Measurements from ENCODE around the gene ZRSR2.
"Not testable (repeated sequence)": the region's sequence is repeated elsewhere in the genome, so short reads cannot be mapped to it uniquely, and the experiment has no call there.

The ZRSR2 gene

DNA sequence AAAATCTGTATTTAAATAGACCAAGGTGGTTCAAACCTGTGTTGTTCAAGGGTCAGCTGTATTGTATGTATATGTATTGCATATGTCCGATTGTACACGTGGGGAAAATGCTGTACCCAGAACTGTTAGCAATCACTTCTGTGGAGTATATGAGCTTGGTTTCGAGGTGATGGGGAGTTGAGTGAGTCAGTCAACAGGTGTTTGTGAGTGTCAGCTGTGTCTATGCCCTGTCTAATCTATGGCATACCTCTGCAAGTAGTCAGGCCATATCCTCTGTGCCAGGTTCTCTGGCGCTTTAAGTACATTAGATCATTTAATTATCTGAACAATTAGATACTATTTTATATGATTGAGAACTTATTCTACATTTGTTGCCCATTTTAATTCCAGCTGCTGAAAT lies 7.4 kb downstream of the ZRSR2 start:
- DNase-seq (ENCODE audit: low spot score): no peak

DNA sequence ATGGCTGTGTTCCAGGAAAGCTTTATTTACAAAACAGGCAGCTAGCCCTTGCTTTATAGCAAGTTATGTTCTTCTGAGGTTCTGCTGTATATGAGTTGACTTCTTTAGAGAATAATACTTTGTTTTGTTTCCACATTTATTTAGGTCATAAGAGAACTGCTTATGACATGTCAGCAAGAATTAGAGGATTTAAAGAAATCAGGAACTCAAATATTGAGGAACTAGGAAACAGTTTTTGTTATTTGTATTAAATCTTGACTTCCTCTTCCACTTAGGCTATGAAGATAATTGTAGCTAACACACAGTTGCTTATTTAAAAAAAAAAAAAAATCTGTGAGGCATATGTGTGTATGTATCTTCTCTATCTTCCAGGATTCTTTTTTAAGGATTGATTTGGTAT lies 14.3 kb downstream of the ZRSR2 start:
- DNase-seq (ENCODE audit: low spot score): no peak

DNA sequence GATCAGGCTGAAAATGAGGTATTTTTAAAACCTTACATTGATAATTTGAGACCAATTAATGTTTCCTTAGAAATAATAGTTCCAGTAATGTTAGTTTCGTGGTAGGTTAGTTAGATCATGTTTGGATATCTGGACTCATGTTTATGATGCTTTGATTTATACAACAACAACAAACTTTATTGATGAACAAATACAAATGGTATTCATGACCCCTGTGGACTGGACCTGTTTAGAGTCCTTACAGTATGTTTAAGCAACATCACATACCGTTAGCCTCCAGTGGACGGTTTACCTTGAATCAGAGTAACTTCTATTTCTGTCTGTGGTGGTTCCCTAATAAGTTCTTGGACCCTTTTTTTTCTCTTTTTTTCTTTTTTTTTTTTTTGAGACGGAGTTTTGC lies 18.0 kb downstream of the ZRSR2 start:
- DNase-seq (ENCODE audit: low spot score): no peak

DNA sequence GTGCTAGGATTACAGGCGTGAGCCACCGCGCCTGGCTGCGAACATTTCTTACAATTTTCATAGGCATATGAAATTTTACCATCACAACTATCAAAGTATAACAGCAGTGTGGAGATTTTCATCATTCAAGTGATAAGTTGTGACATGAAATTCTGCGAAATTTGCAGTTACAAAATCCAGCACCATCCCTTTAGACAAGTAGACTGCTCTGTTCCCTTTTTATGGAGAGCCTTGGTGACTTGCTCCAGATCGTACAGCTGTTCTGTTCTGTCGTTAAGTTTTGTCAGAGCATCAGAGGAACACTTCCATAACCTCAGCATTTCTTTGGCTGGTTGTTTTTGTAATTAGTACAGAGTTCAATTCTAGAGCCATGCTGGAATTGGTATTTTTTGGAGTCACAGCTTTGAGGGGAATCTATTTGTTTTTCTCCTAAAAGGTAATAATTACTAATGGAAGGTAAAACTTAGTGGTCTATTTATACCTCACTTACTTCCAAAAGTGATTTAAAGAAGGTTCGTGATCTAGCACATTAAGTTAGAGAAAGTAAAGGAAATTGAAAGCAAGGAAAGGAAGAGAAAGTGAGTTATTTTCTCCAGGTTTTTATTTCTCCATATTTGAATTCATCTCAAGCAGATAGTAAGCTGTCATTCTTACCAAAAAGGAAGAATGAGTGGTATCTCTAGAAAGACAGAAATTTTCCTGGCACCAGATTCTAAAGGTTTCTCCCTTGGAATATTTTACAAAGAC lies 22.1 kb downstream of the ZRSR2 start:
- no peak for DNase-seq (ENCODE audit: low spot score)

DNA sequence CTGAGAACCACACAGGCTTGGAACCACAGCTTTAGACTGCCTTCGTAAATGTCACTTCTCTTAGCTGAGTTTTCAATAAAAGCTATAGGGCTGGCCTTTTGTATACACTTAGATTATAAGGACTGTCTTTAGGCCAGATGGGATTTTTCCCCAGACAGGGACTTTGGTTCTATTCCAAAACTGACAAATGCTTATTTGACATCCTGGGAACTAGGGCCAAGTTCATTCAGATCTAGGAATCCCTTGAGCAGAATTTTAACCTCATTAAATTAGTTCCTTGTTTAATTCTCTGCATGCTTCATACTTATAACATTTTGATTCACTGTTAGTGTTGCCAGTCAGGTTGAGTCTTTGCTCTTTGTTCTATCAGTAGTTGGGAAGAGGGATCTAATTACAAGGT lies 23.1 kb downstream of the ZRSR2 start:
- no peak for DNase-seq (ENCODE audit: low spot score)

DNA sequence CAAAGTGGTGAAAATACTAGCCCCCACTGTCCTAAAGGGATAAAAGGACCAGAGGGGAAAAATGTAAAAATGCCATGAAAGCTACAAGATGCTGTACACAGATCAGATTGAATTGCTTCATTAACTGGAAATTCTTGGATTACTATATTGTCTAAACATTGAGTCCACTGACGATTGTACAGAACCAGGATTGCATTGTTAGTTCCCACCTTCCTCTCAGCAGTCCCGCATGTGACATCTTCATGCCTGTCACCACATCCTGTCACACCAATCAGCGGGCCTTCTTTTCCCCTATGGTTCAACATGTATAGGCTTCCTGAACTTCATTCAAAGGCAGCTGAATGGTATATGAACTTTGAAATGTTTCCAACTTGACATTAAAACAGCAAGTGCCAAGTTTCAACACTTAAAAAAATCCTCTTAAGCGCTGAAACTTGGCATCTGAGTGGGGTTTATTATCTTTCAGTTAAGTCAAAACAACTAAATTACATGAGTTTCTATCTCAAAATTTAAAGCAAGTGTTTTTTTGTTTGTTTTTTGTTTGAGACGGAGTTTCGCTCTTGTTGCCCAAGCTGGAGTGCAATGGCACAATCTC lies 24.6 kb downstream of the ZRSR2 start:
- no peak for DNase-seq (ENCODE audit: low spot score)

DNA sequence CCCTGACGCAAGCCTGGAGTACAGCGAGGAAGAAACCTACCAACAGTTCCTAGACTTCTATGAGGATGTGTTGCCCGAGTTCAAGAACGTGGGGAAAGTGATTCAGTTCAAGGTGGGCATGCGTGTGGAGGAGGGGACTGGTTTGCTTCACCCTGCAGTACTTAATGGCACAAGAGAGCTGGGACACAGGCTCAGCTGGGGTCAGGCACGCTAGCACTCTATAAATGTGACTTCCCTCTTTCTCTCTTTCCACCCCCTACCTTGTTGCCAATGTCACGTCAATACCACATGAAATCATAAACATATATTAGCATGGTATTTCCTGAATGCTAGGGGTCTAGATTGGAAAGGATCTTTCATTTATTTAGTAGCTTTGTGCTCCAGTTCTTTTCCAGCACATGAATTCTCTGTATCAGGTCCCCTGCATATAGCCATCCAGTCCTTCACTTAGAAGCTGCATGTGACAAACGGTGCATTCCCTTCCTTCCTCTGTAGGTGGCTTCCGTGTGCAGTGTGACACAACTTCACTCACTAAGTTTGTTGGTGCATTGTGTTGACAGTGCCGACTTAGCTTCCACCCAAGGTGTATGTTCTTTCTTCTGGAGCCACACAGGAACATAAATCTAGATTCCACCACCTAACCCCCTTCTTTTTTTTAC lies 25.6 kb downstream of the ZRSR2 start:
- peak; percentile 14 for DNase-seq (ENCODE audit: low spot score)

DNA sequence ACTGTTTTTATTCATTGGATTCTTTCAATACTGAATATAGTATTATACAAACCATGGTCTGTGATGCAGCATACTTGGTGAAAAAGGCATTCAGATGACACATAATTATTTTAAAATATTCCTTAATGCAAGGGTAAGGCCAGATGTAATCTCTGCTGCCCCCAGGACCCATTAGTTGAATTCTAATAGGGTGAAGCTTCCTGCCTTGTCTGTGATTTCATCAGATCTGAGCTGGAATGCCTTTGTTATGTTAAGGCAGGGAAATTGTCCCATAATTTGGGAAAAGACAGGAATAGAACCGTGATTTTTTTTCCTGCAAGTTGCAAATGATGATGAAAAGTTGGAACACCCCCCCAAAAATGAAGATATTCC lies 26.1 kb downstream of the ZRSR2 start:
- DNase-seq (ENCODE audit: low spot score): no peak

DNA sequence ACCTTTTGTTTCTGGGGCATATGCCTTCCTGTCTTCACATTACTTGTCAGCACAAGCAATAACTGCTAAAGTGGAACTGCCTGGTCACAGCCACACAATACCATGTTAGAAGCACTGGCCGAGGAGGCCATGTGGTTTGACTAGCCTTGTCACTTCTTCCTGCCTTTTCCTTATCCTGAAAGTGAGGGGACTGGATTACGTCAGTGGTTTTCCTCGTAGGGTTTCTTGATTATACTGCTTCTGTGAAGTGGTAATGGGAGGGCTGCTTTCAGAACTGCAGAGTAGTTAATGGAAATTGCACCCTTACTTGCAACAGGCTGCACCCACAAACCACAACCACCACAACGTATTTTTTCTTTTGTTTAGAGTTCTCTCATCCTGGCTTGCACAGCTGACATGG lies 26.6 kb downstream of the ZRSR2 start:
- no peak for DNase-seq (ENCODE audit: low spot score)

DNA sequence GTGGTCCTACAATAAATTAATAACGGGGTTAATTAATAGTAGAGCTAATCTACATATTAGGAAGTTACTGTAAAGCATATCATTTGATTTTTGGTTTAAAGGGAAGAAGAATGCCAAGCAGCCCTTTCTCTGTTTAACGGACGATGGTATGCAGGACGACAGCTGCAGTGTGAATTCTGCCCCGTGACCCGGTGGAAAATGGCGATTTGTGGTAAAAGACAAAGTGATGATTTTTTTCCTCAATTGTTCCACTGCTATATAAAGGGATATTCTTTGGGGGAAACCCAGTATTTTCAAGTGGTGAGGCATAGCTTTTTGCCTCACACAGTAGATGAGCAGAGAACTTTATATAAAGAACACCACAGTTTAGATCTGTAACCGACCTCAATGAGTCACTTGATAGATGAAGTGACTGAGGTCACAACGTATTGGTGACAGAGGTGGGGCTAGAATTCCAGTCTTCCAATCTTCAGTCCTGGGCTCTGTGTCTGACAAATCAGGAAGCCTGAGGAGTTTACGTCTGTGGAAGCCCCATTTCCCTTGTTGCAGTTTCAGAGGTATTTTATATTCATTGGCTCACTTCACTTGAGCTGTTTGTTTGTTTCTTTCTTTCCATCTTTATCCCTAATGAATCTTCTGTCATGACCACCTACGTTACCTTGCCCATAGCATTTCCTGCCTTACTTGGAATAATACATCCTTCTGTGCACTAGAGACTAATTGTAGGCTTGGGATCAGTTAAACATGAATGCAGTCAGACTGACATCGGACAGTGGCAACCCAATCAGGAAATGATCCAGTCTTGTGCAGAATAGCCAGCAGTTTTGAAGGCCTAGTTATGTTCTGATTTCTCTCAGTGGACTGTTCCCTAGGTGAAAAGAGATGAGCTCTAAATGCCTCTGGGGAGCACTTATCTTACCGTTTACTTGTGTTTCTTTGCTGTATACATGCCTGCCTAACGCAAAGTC lies 30.1 kb downstream of the ZRSR2 start:
- peak; percentile 11 for DNase-seq (ENCODE audit: low spot score)

DNA sequence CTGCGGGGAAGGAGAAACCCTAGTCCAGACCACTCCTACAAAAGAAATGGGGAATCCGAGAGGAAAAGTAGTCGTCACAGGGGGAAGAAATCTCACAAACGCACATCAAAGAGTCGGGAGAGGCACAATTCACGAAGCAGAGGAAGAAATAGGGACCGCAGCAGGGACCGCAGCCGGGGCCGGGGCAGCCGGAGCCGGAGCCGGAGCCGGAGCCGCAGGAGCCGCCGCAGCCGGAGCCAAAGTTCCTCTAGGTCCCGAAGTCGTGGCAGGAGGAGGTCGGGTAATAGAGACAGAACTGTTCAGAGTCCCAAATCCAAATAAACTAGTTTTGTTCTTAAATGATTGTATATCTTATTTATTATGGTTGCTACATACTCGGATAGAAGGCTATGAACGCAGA lies 32.6 kb downstream of the ZRSR2 start:
- no peak for DNase-seq (ENCODE audit: low spot score)

DNA sequence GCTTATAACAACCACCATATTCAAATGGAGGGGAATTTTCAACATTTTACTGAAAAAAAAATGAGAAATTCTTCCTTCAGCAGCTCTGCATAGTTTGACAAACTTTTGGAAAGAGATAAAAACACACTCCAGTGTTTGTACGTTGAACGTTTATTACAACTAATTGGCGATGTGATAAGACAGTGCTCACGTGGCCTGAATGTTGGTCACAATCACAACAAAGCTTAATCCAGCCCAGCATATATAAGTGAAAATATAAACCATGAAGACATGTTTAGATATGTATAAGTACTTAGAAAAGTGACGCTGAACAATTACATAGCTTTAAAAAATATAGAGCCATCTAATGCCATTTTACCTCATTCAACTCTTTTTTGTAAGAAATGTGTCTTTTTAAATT lies 35.7 kb downstream of the ZRSR2 start:
- no peak for DNase-seq (ENCODE audit: low spot score)

DNA sequence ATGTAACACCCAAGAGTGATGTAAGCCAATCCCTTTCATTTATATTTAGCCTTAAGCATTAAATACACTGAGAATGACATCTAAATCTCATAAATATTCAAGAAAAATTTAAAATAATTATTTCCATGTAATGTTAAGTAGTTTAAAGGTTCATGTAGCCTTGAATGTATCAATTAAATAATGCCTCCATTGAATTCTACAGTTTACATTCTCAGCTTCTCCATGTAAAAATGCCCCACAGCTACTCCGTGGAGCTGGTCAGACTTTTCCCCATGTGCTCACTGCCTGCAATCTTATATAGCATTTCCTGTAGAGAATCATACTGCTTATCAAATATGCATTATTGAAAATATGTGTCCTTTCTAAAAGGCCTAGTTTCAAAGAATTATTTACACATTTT lies 38.9 kb downstream of the ZRSR2 start:
- DNase-seq (ENCODE audit: low spot score): no peak

DNA sequence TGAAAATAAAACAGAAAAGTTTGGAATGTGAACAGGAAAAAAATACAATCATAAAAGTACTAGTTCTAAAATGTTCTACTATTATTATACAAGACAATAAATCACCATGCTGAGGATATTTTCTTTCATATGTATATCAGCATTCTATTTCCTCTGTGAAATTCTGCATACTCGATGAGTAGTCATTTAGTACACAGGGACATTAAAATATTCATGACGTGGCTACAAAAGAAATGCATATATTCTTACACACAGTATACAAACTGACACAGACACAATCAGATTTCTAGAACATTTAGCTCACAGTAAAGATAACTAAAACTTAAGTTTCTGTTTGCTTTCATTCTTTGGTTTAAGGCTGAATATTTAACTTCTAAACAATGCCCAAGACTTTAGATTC lies 41.1 kb downstream of the ZRSR2 start:
- DNase-seq (ENCODE audit: low spot score): not testable (repeated sequence)

DNA sequence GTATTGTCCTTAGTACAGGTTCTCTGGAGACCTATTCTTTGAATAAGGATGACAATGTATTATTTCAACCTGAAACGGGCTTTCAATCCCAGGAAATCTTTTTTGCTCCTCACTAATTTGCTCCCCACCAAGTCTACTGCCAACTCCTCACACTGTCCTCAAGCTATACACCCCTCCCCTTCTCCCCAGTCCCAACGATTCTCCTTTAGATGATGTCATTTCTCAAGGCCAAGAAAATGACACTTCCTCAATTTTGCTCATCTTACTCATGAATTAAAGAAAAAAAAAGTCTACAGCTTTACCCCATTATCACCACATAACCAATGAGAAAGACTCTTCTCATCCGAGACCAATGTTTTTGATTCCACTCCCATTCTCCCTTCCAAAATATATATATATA lies 43.8 kb downstream of the ZRSR2 start:
- DNase-seq (ENCODE audit: low spot score): no peak

DNA sequence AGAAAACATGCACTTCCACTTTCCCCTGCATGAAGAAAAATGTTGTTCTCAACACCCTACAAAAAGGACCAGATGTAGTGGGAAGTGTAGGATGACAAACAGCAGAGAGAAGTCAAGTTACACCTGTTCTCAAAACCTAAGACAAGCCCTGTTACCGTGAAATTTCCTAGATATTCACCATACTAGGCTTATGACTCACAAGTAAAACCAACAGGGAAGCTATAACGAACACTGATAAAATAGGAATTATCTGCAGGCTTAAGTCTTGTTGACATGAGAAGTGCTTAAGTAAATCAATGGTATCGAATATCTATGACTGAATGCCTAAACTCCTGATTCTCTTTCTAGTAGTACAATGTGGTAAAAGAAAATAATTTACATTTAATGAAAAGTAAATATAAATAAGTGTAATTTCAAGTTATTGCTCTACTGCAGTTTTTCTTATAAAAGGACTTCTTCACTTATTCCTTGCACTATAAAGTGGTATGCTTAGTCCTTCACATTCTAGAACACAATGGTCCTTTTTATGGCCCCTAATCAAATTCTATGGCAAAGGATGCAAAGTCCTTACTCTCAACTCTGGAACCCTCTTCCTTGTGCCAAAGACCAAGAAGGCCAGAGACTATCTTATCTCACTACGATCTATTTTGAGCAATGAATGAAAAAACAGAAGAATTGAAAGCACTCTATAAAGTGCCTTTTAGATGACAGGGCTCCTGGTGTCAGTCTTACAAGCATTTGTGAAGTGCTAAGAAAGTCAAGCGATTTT lies 44.7 kb downstream of the ZRSR2 start:
- DNase-seq (ENCODE audit: low spot score): no peak

DNA sequence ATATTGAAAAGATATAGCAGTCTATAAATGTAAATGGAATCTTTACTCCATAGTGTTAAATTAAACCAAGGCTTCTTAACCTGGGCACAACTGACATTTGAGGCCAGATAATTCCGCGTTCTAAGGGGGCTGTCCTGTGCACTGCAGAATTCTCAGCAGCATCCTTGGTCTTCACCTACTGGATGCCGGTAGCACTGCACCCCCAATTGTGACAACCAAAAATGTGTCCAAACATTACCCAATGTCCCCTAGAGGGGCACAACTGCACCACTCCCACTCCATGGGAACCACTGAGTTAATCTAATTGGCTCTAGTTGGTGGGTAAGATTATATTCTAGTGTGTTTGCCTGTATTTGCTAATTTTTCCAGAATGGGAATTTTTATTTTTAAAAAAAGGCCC lies 47.7 kb downstream of the ZRSR2 start:
- no peak for DNase-seq (ENCODE audit: low spot score)

DNA sequence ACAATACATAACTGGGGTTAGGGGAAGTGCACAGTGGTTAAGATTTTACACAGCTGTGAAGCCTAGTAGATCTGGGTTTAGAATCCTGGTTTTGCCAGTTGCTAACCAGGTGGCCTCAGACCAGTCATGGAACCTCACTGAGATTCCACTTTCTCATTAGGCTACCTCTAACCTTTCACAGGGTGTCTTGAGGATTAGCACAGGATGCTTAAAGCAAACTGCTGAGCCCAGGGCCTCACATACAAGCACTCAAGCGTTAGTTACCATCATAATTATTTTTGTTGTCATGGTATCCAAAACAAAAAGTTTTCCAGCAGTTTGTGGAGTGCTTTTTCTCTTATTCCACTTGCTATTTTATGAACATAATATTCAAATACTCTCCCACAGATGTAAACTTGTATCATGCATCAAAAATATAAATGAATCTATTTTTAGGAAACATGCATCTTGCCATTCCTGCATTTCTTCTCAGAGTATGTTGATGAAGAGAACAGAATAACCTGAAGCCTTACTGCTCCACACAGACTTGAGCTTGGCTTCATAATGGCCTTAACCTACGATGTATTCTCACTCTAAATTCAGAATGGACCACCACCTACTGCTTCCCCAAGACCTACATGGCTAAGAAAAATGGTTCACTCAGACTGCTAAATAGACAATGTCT lies 51.7 kb downstream of the ZRSR2 start:
- no peak for DNase-seq (ENCODE audit: low spot score)

DNA sequence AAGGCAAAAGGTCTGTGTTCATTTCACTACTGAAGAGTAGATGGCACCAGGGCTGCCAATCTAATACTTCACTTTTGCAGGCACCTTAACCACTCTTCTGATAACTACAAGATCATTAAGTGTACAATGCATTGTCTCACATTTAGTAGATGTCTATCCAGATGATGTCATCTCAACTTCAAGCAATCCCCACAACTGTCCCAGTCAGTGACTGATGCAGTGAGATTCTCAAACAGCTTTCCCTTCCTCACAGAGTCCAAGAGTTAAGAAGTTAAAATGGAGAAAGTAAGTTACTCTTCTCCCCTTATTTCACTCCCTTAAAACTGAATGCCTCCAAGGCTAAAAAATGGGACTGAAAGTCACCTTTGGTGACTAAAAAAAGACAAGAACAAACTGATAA lies 53.7 kb downstream of the ZRSR2 start:
- no peak for DNase-seq (ENCODE audit: low spot score)

DNA sequence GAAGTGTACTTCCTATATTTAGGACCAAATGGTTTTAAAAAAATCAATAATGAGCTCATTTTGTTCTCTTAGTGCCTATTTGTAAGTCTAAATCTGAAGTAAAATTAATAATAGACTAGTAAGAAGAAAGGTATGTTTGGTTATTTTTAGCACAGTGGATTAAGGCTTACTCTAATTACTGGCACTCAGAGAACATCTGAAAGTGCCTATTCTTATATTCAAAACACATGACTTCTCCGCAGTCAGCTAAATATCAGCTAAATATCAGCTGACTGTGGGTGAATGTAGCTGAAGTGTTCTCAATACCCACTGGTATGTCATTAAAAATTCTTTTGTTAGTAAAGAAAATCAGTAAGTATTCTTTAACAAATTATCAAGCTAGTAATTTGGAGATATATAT lies 58.3 kb downstream of the ZRSR2 start:
- DNase-seq (ENCODE audit: low spot score): no peak

DNA sequence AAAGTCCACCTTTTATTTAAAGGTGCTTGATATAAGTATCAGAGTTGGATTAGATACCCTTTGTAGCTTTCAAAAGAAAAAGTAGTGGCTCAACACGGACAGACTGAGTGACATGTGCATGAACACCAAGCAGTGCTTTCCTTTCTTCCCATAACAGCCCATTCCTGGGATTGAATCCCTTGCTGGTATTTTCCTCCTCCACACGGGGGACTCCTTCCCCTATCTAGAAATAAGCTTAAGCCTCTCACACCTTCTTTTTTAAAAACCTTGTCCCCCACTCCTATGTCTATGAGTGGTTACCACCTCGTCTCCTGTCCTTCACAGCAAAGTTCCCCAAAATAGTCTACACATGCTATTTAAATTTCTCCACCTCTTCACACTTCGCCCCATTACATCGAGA lies 59.3 kb downstream of the ZRSR2 start:
- no peak for DNase-seq (ENCODE audit: low spot score)

All from globus pallidus (tissue), 1 donor.